ENCODE data around the gene ANKUB1. TPM values are rescaled to one million over a fixed set of nuclear protein-coding genes. Genes with fewer than 3 reads are reported as not detected.

The ANKUB1 gene
- total and polyA plus RNA-seq, 9 of the 15 experiments (the other 6 are each of a cell fraction or from before 2014, with no cell fraction given) = not detected

- intact Hi-C loops (cut with micrococcal nuclease) (loop anchor here (5.0 kb wide), 1 partner anchor 148 kb away; no protein-coding TSS in a partner anchor), in situ Hi-C loops (cut with MboI) (loop anchor here (5.0 kb wide), 1 partner anchor 193 kb away; no protein-coding TSS in a partner anchor)
- no peaks in the 10 kb centered on the region for H3K9me3 ChIP-seq (replicated peaks; ENCODE audit: control insufficient read depth, insufficient read depth, low read depth, low read length)
- peaks cover 0 to 11% of the 10 kb centered on the region in 2 experiments; a peak in 1 of 5 replicates for H3K4me1 ChIP-seq (replicated peaks in 1 of 2; ENCODE audit: control insufficient read depth in 2 of 2, insufficient read depth in 2 of 2, low read length in 2 of 2)
- H3K9ac ChIP-seq (ENCODE audit: insufficient read depth in 1 of 2, low read depth in 2 of 2, low read length in 2 of 2) = no peak overlapping the region
- FAIRE-seq = no peak
- peaks cover 0 to 23% of the 10 kb centered on the region in 2 experiments; a peak in 2 of 5 replicates for H3K27me3 ChIP-seq (ENCODE audit: control insufficient read depth in 2 of 2, insufficient read depth in 2 of 2, low read length in 2 of 2)
- ChIA-PET CTCF (ENCODE audit: low intra/inter-chr PET ratio) (no interaction called here), POLR2A (no interaction called here)
- no peaks in the 10 kb centered on the region for H4K20me1 ChIP-seq (replicated peaks; ENCODE audit: control insufficient read depth, insufficient read depth, low read length)
- no peaks in the 10 kb centered on the region for H3K36me3 ChIP-seq (ENCODE audit: control insufficient read depth, insufficient read depth, low read length)
- no peaks in the 10 kb centered on the region for H3K79me2 ChIP-seq (ENCODE audit: control insufficient read depth, insufficient read depth, low read length)
- no peak overlapping the region for H3K4me3 ChIP-seq
- ATAC-seq = no peak
- TF ChIP-seq MNT (conservative IDR thresholded peaks at IDR 0.05) (no peak), U2AF2 (optimal IDR thresholded peaks at IDR 0.05; ENCODE audit: low read depth, low read length) (no peak), PHB2 (IDR thresholded peaks at IDR 0.05; ENCODE audit: low read depth) (no peak), NFIC (IDR thresholded peaks at IDR 0.05) (no peak), SIX5 (IDR thresholded peaks at IDR 0.05; ENCODE audit: borderline replicate concordance in 1 of 2, insufficient read depth in 1 of 2, low read depth in 1 of 2, low read length in 2 of 2) (no peak), NFATC3 (IDR thresholded peaks at IDR 0.05) (no peak), POLR3G (IDR thresholded peaks at IDR 0.05; ENCODE audit: extremely low read depth, insufficient read length, insufficient replicate concordance) (no peak), PTTG1 (tag; IDR thresholded peaks at IDR 0.05; ENCODE audit: low read depth) (no peak), ZBTB34 (CRISPR knock-in tag; IDR thresholded peaks at IDR 0.05) (no peak), ZEB2 (IDR thresholded peaks at IDR 0.05) (no peak), CBFB (CRISPR knock-in tag; IDR thresholded peaks at IDR 0.05) (no peak), ZNF140 (CRISPR knock-in tag; IDR thresholded peaks at IDR 0.05) (no peak)
- no peaks in the 10 kb centered on the region for H3K9me1 ChIP-seq (ENCODE audit: control insufficient read depth, insufficient read depth, low read length)
- no TSS peak for BruUV-seq (replicated peaks)
- H3K27ac ChIP-seq (ENCODE audit: extremely low read depth, low read depth, low read length) = no peak overlapping the region
- H3K4me2 ChIP-seq (ENCODE audit: insufficient read depth, low read length) = no peak overlapping the region
- 10% methylated on average over 11 of the region's 13 CpGs for WGBS (ENCODE audit: insufficient coverage, low coverage, missing lambda C conversion rate)
- no peak for DNase-seq (ENCODE audit: extremely low read depth in 1 of 4, low spot score in 3 of 4)
- H2AFZ ChIP-seq (ENCODE audit: low read depth, low read length) = no peak overlapping the region
Observed at GRCh38 chr3:149715247-149715646, 77.1 kb downstream of the ANKUB1 start.
